Measurements from ENCODE around the gene FAM120A.

DNA sequence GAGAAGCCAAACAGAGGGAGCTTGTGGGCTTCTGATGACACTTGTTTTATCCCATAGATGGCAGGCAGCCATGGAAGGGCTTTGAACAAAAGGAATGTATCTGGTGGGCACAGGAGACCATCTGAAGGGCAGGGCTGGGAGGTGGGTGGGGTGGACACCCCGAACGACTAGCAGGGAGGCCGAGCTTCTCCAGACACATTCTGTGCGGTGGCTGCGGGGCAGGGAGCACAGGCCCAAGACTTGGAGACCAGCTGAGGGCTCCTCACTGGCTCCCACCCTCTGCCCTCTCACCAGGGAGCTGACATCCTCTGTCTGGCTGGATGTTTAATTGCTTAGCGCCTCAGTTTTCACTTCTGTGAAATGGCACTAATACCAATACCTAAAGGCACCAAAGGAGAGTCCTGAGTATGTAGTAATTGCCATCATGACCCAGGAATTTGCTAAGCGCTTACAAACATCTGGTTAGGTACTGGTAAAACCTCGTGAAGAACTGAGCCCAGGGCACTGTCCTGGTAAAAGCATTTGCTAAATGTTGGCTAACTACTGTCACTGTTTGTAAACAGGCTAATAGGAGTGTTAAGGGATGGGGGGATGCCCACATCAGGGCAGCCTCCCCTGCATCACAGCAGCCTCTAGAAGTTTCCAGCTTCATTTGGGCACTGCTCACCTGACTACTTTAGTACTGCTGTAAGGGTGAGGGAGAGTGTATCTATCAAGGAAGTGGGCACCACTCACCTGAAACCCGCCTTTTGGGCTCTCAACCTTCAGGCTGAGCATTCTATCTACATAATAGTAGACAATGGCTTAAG lies 122.8 kb downstream of the FAM120A start:
- TF ChIP-seq POLR2A (IDR thresholded peaks at IDR 0.05) (no peak), POLR2AphosphoS5 (IDR thresholded peaks at IDR 0.05) (no peak), EP300 (IDR thresholded peaks at IDR 0.05) (no peak)
- TF ChIP-seq, protein P1, sequence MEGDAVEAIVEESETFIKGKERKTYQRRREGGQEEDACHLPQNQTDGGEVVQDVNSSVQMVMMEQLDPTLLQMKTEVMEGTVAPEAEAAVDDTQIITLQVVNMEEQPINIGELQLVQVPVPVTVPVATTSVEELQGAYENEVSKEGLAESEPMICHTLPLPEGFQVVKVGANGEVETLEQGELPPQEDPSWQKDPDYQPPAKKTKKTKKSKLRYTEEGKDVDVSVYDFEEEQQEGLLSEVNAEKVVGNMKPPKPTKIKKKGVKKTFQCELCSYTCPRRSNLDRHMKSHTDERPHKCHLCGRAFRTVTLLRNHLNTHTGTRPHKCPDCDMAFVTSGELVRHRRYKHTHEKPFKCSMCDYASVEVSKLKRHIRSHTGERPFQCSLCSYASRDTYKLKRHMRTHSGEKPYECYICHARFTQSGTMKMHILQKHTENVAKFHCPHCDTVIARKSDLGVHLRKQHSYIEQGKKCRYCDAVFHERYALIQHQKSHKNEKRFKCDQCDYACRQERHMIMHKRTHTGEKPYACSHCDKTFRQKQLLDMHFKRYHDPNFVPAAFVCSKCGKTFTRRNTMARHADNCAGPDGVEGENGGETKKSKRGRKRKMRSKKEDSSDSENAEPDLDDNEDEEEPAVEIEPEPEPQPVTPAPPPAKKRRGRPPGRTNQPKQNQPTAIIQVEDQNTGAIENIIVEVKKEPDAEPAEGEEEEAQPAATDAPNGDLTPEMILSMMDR (IDR thresholded peaks at IDR 0.05) = no peak

All from sigmoid colon (tissue), 4 donors.